Natural killer cell (primary cell): ENCODE data around the gene BRD9. TPM values are rescaled to one million over a fixed set of nuclear protein-coding genes. Genes with fewer than 3 reads are reported as not detected.

Experiments used
- ATAC-seq, 3 donors: fragments of 150-1000 bp in 2 of 3; fragments of 200-7000 bp in 1 of 3; cut with Tn5 transposase; 1 replicate in 1 of 3; 2 replicates in 2 of 3; pipeline ENCODE4 v1.10.0; 2021; ENCODE audit warnings: mild to moderate bottlenecking in 2 of 3, moderate library complexity in 2 of 3
- DNase-seq, 2 donors: peaks; one replicate each; pipeline versions ENCODE4 v3.0.0 to v3.0.0-alpha.2; 2013 to 2021; ENCODE audit warnings: mixed read lengths in 1 of 2
- H3K27ac ChIP-seq: one replicate; pipeline ENCODE4 v1.5.1; 2013; ENCODE audit warnings: mild to moderate bottlenecking, low read length
- H3K27me3 ChIP-seq: one replicate; pipeline ENCODE4 v1.6.1; 2013; ENCODE audit warnings: low read length; ENCODE audit not compliant: control insufficient read depth, insufficient read depth
- H3K36me3 ChIP-seq: one replicate; pipeline ENCODE4 v1.6.1; 2013; ENCODE audit warnings: low read length; ENCODE audit not compliant: control insufficient read depth, insufficient read depth
- H3K4me1 ChIP-seq: one replicate; pipeline ENCODE4 v1.6.1; 2013; ENCODE audit warnings: low read length; ENCODE audit not compliant: control insufficient read depth, insufficient read depth
- H3K4me3 ChIP-seq: one replicate; pipeline ENCODE4 v1.5.1; 2013; ENCODE audit warnings: low read length
- H3K9me3 ChIP-seq: one replicate; pipeline ENCODE4 v1.6.1; 2013; ENCODE audit warnings: low read length; ENCODE audit not compliant: control insufficient read depth, insufficient read depth
- H3K27ac Mint-ChIP-seq, 2 donors: one replicate each; pipeline ENCODE4 v1.8.0; 2022; ENCODE audit warnings: mild to moderate bottlenecking in 2 of 2, mixed read lengths in 2 of 2, moderate library complexity in 1 of 2
- H3K27me3 Mint-ChIP-seq, 2 donors: one replicate each; pipeline ENCODE4 v1.8.0; 2022; ENCODE audit warnings: low read depth in 2 of 2, mixed read lengths in 2 of 2
- H3K36me3 Mint-ChIP-seq: one replicate; pipeline ENCODE4 v1.8.0; 2022; ENCODE audit warnings: mixed read lengths
- H3K4me1 Mint-ChIP-seq, 2 donors: one replicate each; pipeline ENCODE4 v1.8.0; 2022; ENCODE audit warnings: mixed read lengths in 2 of 2
- H3K4me3 Mint-ChIP-seq: one replicate; pipeline ENCODE4 v1.8.0; 2022; ENCODE audit warnings: mild to moderate bottlenecking, moderate library complexity, mixed read lengths
- H3K9me3 Mint-ChIP-seq, 2 donors: one replicate each; pipeline ENCODE4 v1.8.0; 2022; ENCODE audit warnings: mixed read lengths in 2 of 2
- WGBS: methylation state at CpG from one replicate; pipeline ENCODE4 v1.1.7; 2013; ENCODE audit warnings: missing lambda C conversion rate; ENCODE audit not compliant: insufficient coverage; 5-methylcytosine and 5-hydroxymethylcytosine counted together
- intact Hi-C: fragments of 100-400 bp; cut with micrococcal nuclease; formaldehyde crosslinking; loops from one replicate; pipeline ENCODE4 v1.14.2; 2022
- total RNA-seq, 4 donors: library from RNA; stranded (reverse); fragments of 120-200 nt in 1 of 4; gene quantifications; one replicate each; pipeline versions ENCODE4 v1.2.3 to v1.2.4, GENCODE V29; 2013 to 2022
- TF ChIP-seq, protein P1 (sequence below): fragments of 200-600 bp; IDR thresholded peaks from one replicate; pipeline ENCODE4 v1.8.0; 2022; ENCODE audit warnings: antibody characterized with exemption

The BRD9 gene
- total RNA-seq, 3 donors from 2014 or later (not counting 1 experiment from before 2014, with no cell fraction given): 59.7 to 80.0 (median 76.0) TPM

DNA sequence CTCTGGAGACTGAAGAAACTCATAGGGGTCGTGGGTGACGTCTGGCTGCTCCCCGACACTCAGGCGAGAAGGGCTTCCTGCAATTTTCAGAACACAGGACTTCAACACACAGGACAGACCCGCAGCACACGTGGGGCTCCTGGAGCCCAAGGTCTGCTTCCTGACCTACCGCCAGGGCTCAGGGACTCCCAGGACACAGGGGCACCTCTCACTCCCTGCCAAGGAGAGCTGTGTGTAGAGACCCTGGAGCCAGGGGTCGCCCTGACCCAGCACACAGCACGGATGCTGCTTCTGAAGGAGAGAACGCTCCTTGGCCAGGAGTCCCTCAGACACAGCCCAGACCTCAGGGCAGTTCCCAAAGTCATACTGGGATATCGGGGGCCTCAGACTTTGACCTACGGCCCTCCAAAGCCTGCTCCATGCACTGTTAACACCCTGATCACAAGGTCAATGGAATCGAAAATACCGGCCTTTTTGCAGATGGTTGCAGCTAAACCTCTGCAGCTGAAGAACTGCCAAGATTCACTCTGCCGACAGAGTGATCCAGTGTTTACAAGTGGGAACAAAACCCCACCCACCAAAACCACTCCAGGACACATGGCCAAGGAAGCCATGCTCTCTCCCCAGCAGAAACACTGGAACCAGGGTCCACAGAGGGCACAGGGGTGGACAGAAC, 28.0 kb downstream of the BRD9 start:
- H3K36me3 Mint-ChIP-seq: no peaks in the 10 kb centered on the region
- no peak for DNase-seq
- 96% methylated on average over 15 of the region's 15 CpGs for WGBS
- H3K27ac Mint-ChIP-seq: no peak overlapping the region
- H3K9me3 Mint-ChIP-seq: no peaks in the 10 kb centered on the region
- ATAC-seq: no peak
- H3K27ac ChIP-seq: no peak overlapping the region
- H3K9me3 ChIP-seq: no peaks in the 10 kb centered on the region
- intact Hi-C loops: no loop called here
- H3K27me3 ChIP-seq: no peaks in the 10 kb centered on the region
- peaks cover 0 to 7% of the 10 kb centered on the region in 2 donors for H3K4me1 Mint-ChIP-seq
- H3K27me3 Mint-ChIP-seq: no peaks in the 10 kb centered on the region
- no peak overlapping the region for H3K4me3 ChIP-seq
- H3K4me3 Mint-ChIP-seq: no peak overlapping the region
- H3K4me1 ChIP-seq: peaks cover 5% of the 10 kb centered on the region
- TF ChIP-seq, protein P1, sequence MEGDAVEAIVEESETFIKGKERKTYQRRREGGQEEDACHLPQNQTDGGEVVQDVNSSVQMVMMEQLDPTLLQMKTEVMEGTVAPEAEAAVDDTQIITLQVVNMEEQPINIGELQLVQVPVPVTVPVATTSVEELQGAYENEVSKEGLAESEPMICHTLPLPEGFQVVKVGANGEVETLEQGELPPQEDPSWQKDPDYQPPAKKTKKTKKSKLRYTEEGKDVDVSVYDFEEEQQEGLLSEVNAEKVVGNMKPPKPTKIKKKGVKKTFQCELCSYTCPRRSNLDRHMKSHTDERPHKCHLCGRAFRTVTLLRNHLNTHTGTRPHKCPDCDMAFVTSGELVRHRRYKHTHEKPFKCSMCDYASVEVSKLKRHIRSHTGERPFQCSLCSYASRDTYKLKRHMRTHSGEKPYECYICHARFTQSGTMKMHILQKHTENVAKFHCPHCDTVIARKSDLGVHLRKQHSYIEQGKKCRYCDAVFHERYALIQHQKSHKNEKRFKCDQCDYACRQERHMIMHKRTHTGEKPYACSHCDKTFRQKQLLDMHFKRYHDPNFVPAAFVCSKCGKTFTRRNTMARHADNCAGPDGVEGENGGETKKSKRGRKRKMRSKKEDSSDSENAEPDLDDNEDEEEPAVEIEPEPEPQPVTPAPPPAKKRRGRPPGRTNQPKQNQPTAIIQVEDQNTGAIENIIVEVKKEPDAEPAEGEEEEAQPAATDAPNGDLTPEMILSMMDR: no peak
- peaks cover 62% of the 10 kb centered on the region for H3K36me3 ChIP-seq

DNA sequence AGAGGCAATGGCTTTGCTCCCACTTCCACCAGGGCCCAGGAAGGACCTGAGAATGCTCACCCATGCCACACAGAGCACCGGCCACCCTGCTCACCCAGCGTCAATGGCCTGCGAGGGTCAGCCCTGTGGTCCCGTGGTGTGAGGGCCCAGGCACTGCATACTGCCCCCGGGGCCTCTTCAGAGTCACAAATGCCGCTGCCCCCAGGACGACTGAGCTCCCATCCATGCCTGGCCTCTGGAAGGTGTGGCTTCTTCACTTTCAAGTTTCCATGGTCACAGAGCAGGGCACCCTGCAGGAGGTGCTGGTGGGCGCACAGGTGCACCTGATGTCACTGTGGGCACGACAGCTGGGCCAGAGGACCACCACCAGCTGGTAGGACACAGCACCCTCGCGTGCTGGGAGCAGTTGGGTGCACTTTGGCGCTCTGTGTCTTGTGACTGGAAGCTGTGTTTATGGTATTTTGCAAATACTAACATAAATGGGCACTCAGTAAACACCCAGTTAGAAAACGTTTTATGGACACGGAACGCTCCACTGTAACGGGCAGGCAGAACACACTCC, 29.3 kb downstream of the BRD9 start:
- TF ChIP-seq, protein P1: no peak

DNA sequence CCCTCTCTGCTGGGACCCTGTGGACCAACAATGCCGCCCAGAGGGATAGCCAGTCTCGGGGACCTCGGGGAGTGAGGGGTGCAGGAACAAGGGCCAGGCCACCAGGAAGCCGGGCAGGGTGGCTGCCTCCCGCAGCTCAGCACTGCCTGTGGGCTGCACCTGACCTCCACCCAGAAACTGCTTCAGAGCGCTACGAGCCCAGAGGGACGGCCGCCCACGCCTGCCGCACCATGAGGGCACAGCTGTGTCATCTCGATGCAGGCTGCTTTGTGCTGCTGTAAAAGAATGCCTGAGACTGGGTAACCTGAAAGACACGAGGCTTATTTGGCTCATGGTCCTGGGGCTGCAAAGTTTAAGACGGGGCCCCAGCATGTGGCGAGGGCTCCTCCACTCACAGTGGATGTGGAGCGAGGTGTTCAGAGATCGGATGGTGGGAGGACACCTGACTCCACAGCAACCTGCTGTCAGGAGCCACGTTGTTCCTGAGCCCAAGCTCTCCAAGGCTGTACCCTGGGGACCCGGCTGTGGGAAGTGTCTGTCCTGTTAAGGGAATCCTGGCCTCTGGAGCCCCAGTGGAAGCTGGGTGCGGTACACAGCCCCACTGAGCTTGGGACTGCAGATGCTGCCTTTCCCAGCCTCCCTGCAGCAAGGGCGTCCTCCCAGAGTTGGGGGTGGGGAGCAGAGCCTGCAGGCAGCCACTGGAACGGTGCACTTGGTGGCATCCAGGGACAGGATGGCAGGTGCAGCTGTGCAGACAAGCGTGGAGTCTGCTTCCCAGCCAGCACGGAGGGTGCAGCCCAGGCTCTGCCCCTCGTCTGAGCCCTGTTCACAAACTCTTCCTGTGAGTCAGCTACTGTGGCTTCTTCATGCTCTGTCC, 30.0 kb downstream of the BRD9 start:
- Histone ChIP-seq H3K4me1 (peaks cover 5% of the 10 kb centered on the region), H3K27me3 (no peaks in the 10 kb centered on the region), H3K4me3 (no peak overlapping the region), H3K9me3 (no peaks in the 10 kb centered on the region), H3K36me3 (peaks cover 43% of the 10 kb centered on the region), H3K27ac (no peak overlapping the region)
- H3K36me3 Mint-ChIP-seq: no peaks in the 10 kb centered on the region
- intact Hi-C loops: no loop called here
- H3K4me1 Mint-ChIP-seq: peaks cover 0 to 13% of the 10 kb centered on the region in 2 donors
- no peak overlapping the region for H3K4me3 Mint-ChIP-seq
- no peak for DNase-seq
- TF ChIP-seq, protein P1: no peak
- H3K27me3 Mint-ChIP-seq: no peaks in the 10 kb centered on the region
- H3K27ac Mint-ChIP-seq: no peak overlapping the region
- H3K9me3 Mint-ChIP-seq: no peaks in the 10 kb centered on the region
- ATAC-seq: no peak
- 93% methylated on average over 25 of the region's 25 CpGs for WGBS

More for the DNA sequence above, 29.3 kb downstream of the BRD9 start:
- DNase-seq (no peak), ATAC-seq (no peak)
- no peak overlapping the region for H3K4me3 ChIP-seq
- H3K27me3 ChIP-seq: no peaks in the 10 kb centered on the region
- H3K27ac ChIP-seq: no peak overlapping the region
- 94% methylated on average over 15 of the region's 16 CpGs for WGBS
- H3K36me3 Mint-ChIP-seq: no peaks in the 10 kb centered on the region
- peaks cover 5% of the 10 kb centered on the region for H3K4me1 ChIP-seq
- peaks cover 0 to 10% of the 10 kb centered on the region in 2 donors for H3K4me1 Mint-ChIP-seq
- intact Hi-C loops: no loop called here
- no peaks in the 10 kb centered on the region for H3K27me3 Mint-ChIP-seq
- H3K4me3 Mint-ChIP-seq: no peak overlapping the region
- peaks cover 51% of the 10 kb centered on the region for H3K36me3 ChIP-seq
- H3K9me3 ChIP-seq: no peaks in the 10 kb centered on the region
- H3K27ac Mint-ChIP-seq: no peak overlapping the region
- no peaks in the 10 kb centered on the region for H3K9me3 Mint-ChIP-seq
